NCI-H524 treated with DMSO at 0.1 percent for 48 hours (cell line): Measurements from ENCODE around the gene SORCS3.

Experiments used
- DNase-seq: peaks from one replicate; lab custom pipeline; 2025; lab: John Stamatoyannopoulos, UW

Gene SORCS3

DNA sequence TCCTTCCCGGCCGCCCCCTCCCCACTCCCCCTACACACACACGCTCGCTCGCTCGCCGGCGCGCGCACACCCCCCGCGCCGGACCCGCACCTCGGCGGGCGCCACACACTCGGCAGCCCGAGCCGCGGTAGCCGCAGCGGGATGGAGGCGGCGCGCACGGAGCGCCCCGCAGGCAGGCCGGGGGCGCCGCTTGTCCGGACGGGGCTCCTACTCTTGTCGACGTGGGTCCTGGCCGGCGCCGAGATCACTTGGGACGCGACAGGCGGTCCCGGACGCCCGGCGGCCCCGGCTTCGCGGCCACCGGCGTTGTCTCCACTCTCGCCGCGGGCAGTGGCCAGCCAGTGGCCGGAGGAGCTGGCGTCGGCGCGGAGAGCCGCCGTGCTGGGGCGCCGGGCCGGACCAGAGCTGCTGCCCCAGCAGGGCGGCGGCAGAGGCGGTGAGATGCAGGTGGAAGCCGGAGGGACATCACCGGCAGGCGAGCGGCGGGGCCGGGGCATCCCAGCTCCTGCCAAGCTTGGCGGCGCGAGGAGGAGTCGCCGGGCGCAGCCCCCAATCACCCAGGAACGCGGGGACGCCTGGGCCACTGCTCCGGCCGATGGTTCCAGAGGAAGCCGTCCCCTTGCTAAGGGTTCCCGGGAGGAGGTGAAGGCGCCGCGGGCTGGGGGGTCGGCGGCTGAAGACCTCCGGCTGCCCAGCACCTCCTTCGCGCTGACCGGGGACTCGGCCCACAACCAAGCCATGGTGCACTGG is at the start of gene SORCS3:
Gene SORCS3 (plus strand): TSS at position 104 of the 750 bp plus-strand sequence.
- DNase-seq, result no peak

DNA sequence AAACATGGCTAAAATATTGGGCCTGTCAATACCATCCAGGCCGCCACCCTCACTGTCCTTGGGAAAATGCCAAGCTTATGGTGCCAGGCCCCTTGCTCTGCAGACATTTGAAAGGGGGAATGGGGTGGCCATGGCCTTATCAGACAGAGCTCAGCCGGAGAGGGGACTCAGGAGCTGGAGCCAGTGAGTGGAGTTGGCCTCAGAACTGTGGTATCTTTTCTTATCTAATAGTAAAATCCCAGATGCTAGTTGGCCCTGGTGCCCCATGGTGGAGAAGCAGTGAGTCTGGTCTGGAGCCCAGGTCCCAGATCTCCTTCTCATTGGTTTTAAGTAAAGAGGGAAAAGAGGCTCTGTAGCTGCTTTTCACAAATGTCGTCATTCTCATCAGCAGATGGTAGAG is 49.6 kb upstream of the SORCS3 start:
- DNase-seq, result no peak

GRCh38 chr10:104601166-104601565 is 39.9 kb upstream of the SORCS3 start:
- no peak for DNase-seq

DNA sequence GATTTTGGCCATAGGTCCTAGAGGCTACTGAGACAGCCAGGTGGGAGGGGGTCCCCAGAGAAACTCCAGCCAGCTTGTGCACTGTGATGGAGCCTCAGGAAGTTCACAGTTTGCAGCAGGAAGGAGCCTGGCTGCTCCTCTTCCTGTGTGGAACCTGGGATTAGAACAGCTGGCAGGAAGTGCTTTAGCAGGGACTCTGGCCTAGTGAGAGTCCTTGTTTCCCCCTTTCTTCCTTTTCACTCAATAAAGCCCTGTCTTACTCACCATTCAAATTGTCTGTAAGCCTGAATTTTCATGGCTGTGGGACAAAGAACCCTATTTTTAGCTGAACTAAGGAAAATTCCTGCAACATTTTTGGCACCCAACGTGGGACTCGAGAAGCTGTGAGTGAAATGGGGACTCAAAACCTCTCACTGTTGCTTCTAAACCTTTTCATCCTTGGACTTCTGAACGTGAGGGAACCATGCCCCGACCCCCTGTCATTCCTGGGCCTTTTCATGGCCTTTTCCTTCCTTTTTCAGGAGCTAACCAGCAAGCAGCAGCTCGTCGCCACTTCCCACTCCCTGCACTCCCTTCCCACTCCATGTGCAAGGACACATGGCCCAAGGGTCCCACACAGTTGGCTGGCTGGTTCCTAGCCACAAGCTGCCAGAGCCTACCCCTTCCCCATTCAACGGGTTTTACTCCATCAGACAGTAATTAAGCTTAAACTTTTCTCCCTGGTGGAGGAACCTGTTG is 32.8 kb upstream of the SORCS3 start:
- DNase-seq, result no peak

GRCh38 chr10:104612571-104613205 is 28.4 kb upstream of the SORCS3 start:
- no peak for DNase-seq

DNA sequence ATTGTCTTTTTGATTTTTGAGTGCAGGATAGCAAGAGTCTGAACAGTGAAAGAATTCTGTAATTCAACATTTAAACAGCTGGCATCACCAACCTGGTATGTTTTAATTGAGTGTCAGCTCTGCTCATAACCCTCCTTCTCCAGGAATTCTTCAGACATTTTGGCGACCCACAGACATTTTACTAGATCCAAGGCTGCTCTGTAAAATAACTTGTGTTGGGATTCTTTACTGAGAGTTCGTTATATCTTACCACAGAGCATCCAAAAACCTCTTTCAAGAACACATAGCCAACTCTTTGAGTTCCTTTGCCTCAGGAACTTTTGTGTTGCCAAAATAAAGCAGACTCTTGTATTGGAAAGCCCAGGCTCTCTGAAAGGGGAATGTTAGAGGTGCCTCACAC is 27.7 kb upstream of the SORCS3 start:
- DNase-seq, result no peak

DNA sequence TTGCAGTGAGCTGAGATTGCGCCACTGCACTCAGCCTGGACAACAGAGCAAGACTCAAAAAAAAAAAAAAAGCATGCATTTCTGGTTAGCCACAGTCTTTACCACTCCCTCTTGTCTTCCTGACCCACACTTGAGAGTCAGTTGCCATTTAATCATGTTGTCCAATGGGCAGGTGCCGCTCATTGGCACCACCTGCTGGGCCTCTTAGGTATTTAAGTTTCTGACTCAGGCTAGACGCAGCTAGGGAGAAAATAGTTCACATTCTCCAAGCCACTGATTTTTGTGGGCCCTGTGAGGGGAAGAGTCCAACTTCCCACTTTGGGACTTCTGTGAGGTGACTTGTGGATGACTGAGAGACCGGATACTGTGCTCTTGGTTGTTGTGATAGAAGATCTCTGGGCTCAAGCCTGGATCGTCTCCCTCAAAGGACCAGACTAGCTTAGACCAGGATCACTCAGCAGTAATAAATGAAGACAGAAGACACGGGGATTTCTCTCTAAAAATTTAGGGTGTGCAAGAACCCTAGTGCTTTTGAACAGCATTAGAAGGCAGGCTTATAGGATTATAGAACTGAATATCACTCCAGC is 26.8 kb upstream of the SORCS3 start:
- DNase-seq, result no peak

DNA sequence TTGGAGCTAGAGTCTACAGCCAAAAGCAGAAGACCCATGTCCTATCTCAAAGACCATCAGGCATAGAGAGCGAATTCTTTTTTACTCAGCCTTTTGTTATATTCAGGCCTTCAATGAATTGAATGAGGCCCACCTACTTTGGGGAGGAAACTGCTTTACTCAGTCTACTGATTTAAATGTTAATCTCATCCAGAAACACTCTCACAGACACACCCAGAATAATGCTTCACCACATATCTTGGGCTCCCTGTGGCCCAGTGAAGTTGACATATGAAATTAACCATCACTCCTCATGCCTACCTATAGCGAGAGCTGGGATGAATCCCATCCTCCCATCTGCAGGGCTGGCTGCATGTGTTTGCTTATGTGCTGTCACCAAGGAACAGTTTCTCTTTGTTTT is 26.0 kb upstream of the SORCS3 start:
- no peak for DNase-seq

- no peak for DNase-seq
These were observed 23.3 kb upstream of the SORCS3 start for GRCh38 chr10:104617831-104618230.

DNA sequence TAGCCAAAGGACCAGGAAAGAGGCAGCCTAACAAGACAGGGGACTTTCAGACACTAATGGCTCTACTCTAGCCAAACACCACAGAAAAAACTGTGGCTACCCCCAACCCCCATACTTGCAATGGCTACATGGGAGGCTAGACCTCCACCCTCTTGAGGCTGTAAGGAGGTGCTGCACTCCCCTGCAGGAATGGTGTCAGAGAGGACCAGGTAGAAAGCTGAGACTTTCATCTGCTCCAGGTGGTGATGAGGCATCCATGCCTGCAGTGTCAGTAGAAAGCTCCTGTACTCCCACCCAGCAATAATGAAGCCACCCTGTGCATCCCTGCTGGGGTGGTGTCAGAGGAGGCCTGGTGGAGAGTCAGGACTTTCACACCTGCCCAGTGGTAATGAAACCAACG is 18.9 kb upstream of the SORCS3 start:
- DNase-seq, result no peak

- DNase-seq, result no peak
These were observed 18.4 kb upstream of the SORCS3 start for GRCh38 chr10:104622598-104623209.

- no peak for DNase-seq
These were observed 10.4 kb upstream of the SORCS3 start for GRCh38 chr10:104630731-104631130.

DNA sequence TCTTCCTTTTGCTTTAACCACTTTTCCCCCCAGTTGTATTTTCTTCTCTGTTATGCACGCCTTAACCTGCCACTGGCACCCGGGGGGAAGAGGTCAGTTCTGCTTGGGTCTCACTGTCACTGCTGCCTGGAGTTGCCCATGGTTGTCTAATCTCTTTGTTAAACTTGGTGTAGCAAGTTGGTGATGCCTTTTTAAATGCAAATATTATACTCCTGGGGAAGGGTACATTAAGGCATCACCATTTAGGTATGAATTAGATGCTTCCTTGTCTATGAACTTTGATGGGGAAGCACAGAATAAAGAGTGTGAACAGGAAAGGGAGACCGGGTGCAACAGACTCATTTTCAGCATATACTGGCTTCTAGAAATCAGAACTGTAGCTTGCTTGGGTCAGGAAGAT is 9.1 kb upstream of the SORCS3 start:
- DNase-seq, result no peak

- DNase-seq, result no peak
These were observed 2.1 kb upstream of the SORCS3 start for GRCh38 chr10:104638861-104639589.

GRCh38 chr10:104639590-104640338 is 1.3 kb upstream of the SORCS3 start:
- no peak for DNase-seq

- no peak for DNase-seq
These were observed 527 bp upstream of the SORCS3 start for GRCh38 chr10:104640339-104641186.

GRCh38 chr10:104641937-104642657 is 1.0 kb downstream of the SORCS3 start:
- no peak for DNase-seq

GRCh38 chr10:104642658-104643302 is 1.7 kb downstream of the SORCS3 start:
- DNase-seq, result no peak

DNA sequence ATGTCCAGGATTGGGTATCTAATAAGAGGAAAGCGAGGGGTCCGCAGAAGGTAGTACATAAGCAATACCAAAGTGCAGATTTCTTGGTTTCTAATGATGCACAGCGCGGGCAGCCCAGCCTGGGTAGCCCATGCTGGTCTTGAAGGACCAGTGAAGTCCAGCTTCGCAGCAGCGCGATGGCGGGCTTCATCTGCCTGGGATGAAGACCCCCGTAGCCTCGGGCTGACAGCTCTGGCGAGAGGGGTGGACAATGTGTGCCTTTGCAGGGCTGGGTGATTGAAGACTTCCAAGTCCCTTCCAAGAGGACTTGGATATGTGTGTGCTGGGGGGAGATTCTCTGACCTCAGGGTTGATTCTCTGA is 2.2 kb downstream of the SORCS3 start:
- no peak for DNase-seq
